H1 (cell line): Measurements from ENCODE around the gene ULK3. TPM values are rescaled to one million over a fixed set of nuclear protein-coding genes. Genes with fewer than 3 reads are reported as not detected.
A peak's percentile ranks its signal among the peaks of the same experiment; 100 is the strongest.

Experiments used
- CTCF ChIA-PET: fragments of 300-600 bp; sonication (Branson Sonifier 250); formaldehyde crosslinking; loops from one replicate; lab custom pipeline; 2021; ENCODE audit not compliant: partially characterized antibody; lab: Charles Lee
- POLR2A ChIA-PET: fragments of 300-600 bp; sonication (Branson Sonifier 250); formaldehyde crosslinking; loops from one replicate; lab custom pipeline; 2021; ENCODE audit warnings: inconsistent platforms; ENCODE audit not compliant: partially characterized antibody; lab: Charles Lee
- DNase-seq, 2 experiments: peaks; one replicate each; pipeline versions ENCODE4 v3.0.0 to v3.0.0-alpha.2; 2010 to 2022; ENCODE audit warnings: low spot score in 2 of 2, low read depth in 1 of 2, mixed read lengths in 1 of 2
- FAIRE-seq: peaks from 2 replicates; lab custom pipeline; 2011; peaks lifted over from hg19 to GRCh38; lab: Jason Lieb, UNC
- H2AFZ ChIP-seq: 2 replicates; pipeline ENCODE4 v1.8.1; 2012; ENCODE audit warnings: low read length, inconsistent platforms
- H2AK5ac ChIP-seq: 2 replicates; pipeline ENCODE4 v1.6.1; 2013; ENCODE audit warnings: low read depth, low read length
- H2BK120ac ChIP-seq: replicated peaks from 2 replicates; pipeline ENCODE3; 2013; ENCODE audit warnings: low read depth, low read length, inconsistent platforms
- H2BK12ac ChIP-seq: 2 replicates; pipeline ENCODE4 v1.6.1; 2013; ENCODE audit warnings: low read depth, low read length
- H2BK15ac ChIP-seq: 2 replicates; pipeline ENCODE4 v1.6.1; 2013; ENCODE audit warnings: low read length
- H2BK20ac ChIP-seq: 2 replicates; pipeline ENCODE4 v1.6.1; 2013; ENCODE audit warnings: low read length
- H2BK5ac ChIP-seq: 2 replicates; pipeline ENCODE4 v1.6.1; 2013; ENCODE audit warnings: low read depth, low read length
- H3K14ac ChIP-seq: 2 replicates; pipeline ENCODE4 v1.6.1; 2013; ENCODE audit warnings: inconsistent platforms; ENCODE audit not compliant: insufficient read length
- H3K18ac ChIP-seq: 2 replicates; pipeline ENCODE4 v1.6.1; 2013; ENCODE audit warnings: low read length; ENCODE audit errors: extremely low read depth
- H3K23ac ChIP-seq: 2 replicates; pipeline ENCODE4 v1.6.1; 2013; ENCODE audit warnings: inconsistent platforms; ENCODE audit not compliant: insufficient read length
- H3K23me2 ChIP-seq: 2 replicates; pipeline ENCODE4 v1.6.1; 2013; ENCODE audit warnings: low read depth, low read length
- H3K27ac ChIP-seq: 2 replicates; pipeline ENCODE4 v1.6.1; 2011; ENCODE audit warnings: low read depth, low read length, inconsistent platforms
- H3K27me3 ChIP-seq, 4 experiments: replicated peaks in 1 of 4; 1 replicate in 1 of 4; 2 replicates in 3 of 4; pipeline versions ENCODE4 v1.6.1 to v1.8.1; 2011 to 2013; ENCODE audit warnings: low read length in 3 of 4, mild to moderate bottlenecking in 3 of 4, inconsistent platforms in 2 of 4, mixed read lengths in 2 of 4, moderate library complexity in 1 of 4; ENCODE audit not compliant: control insufficient read depth in 3 of 4, insufficient read depth in 3 of 4; ENCODE audit errors: extremely low read depth in 1 of 4
- H3K36me3 ChIP-seq, 4 experiments: 2 replicates each; pipeline versions ENCODE4 v1.6.1 to v1.8.1; 2011 to 2013; ENCODE audit warnings: mild to moderate bottlenecking in 4 of 4, low read length in 3 of 4, moderate library complexity in 2 of 4, control low read depth in 1 of 4, inconsistent platforms in 1 of 4; ENCODE audit not compliant: insufficient read depth in 4 of 4, control insufficient read depth in 2 of 4
- H3K4ac ChIP-seq: replicated peaks from 2 replicates; pipeline ENCODE3; 2013; ENCODE audit warnings: low read length, low read depth, mixed read lengths, inconsistent platforms; ENCODE audit not compliant: insufficient read length
- H3K4me1 ChIP-seq, 4 experiments: replicated peaks in 1 of 4; 1 replicate in 1 of 4; 2 replicates in 3 of 4; pipeline versions ENCODE4 v1.6.1 to v1.8.1; 2011 to 2013; ENCODE audit warnings: low read length in 3 of 4, inconsistent platforms in 2 of 4, mixed read lengths in 1 of 4; ENCODE audit not compliant: insufficient read depth in 4 of 4, control insufficient read depth in 3 of 4
- H3K4me2 ChIP-seq, 2 experiments: 2 replicates each; pipeline versions ENCODE4 v1.6.1 to v1.8.1; 2011 to 2013; ENCODE audit warnings: low read depth in 2 of 2, low read length in 2 of 2, control low read depth in 1 of 2, inconsistent platforms in 1 of 2, mild to moderate bottlenecking in 1 of 2; ENCODE audit not compliant: insufficient read depth in 1 of 2
- H3K4me3 ChIP-seq, 4 experiments: fragments of 200-600, 300-600 bp in 1 of 4; sonication (generic), shearing (Covaris generic), sonication (Bioruptor Twin) in 1 of 4; 2 replicates each; pipeline versions ENCODE4 v1.5.1 to v1.8.1; 2011 to 2016; ENCODE audit warnings: low read length in 4 of 4, low read depth in 3 of 4, control low read depth in 2 of 4, inconsistent platforms in 2 of 4, mild to moderate bottlenecking in 2 of 4, mixed read lengths in 1 of 4, moderate library complexity in 1 of 4; ENCODE audit not compliant: insufficient read depth in 2 of 4; ENCODE audit errors: extremely low read depth in 1 of 4
- H3K56ac ChIP-seq: replicated peaks from 2 replicates; pipeline ENCODE3; 2013; ENCODE audit warnings: low read depth, mild to moderate bottlenecking, mixed read lengths, low read length, inconsistent platforms; ENCODE audit not compliant: insufficient read length
- H3K79me1 ChIP-seq: 2 replicates; pipeline ENCODE4 v1.6.1; 2013; ENCODE audit warnings: low read depth, low read length, control low read depth
- H3K79me2 ChIP-seq, 2 experiments: 2 replicates each; pipeline versions ENCODE4 v1.6.1 to v1.8.1; 2012 to 2013; ENCODE audit warnings: low read length in 2 of 2, mild to moderate bottlenecking in 2 of 2, inconsistent platforms in 1 of 2; ENCODE audit not compliant: insufficient read depth in 2 of 2, control insufficient read depth in 1 of 2
- H3K9ac ChIP-seq, 4 experiments: replicated peaks in 1 of 4; 1 replicate in 1 of 4; 2 replicates in 3 of 4; pipeline versions ENCODE4 v1.6.1 to v1.8.1; 2011 to 2013; ENCODE audit warnings: low read depth in 3 of 4, low read length in 3 of 4, control low read depth in 2 of 4, mild to moderate bottlenecking in 2 of 4, moderate library complexity in 2 of 4, inconsistent platforms in 1 of 4; ENCODE audit errors: extremely low read depth in 1 of 4
- H3K9me3 ChIP-seq, 2 experiments: 2 replicates each; pipeline versions ENCODE4 v1.6.1 to v1.8.1; 2012 to 2013; ENCODE audit warnings: mild to moderate bottlenecking in 2 of 2, moderate library complexity in 2 of 2, control low read depth in 1 of 2, inconsistent platforms in 1 of 2, low read depth in 1 of 2, low read length in 1 of 2, mixed read lengths in 1 of 2; ENCODE audit not compliant: insufficient read depth in 2 of 2
- H4K20me1 ChIP-seq, 2 experiments: replicated peaks in 1 of 2; 2 replicates each; pipeline versions ENCODE3 to v1.8.1; 2011 to 2013; ENCODE audit warnings: inconsistent platforms in 2 of 2, low read length in 2 of 2, mild to moderate bottlenecking in 1 of 2; ENCODE audit not compliant: insufficient read depth in 2 of 2, control insufficient read depth in 1 of 2
- H4K5ac ChIP-seq: 2 replicates; pipeline ENCODE4 v1.6.1; 2013; ENCODE audit warnings: low read length, low read depth, mixed read lengths, inconsistent platforms; ENCODE audit not compliant: insufficient read length
- H4K8ac ChIP-seq: 2 replicates; pipeline ENCODE4 v1.8.0; 2013; ENCODE audit warnings: mild to moderate bottlenecking, moderate library complexity, low read length, inconsistent platforms; ENCODE audit not compliant: insufficient read depth; ENCODE audit errors: extremely low read depth
- H4K91ac ChIP-seq: replicated peaks from 2 replicates; pipeline ENCODE3; 2013; ENCODE audit warnings: low read length, mixed read lengths, inconsistent platforms; ENCODE audit not compliant: insufficient read length
- BACH1 ChIP-seq: IDR thresholded peaks from 2 replicates; pipeline ENCODE4 v1.6.1; 2012; ENCODE audit warnings: low read length, improper control_type of control experiment
- RBBP5 ChIP-seq: IDR thresholded peaks from 2 replicates; pipeline ENCODE4 v1.7.1; 2012; ENCODE audit warnings: low read depth, mild to moderate bottlenecking, inconsistent platforms, low read length, moderate library complexity, borderline replicate concordance
- RNF2 ChIP-seq: fragments of 200-900, 300-1000 bp; sonication (generic); IDR thresholded peaks from 2 replicates; pipeline ENCODE4 v1.7.1; 2016; ENCODE audit warnings: borderline replicate concordance, low read depth, mild to moderate bottlenecking, antibody characterized with exemption, low read length; ENCODE audit not compliant: poor library complexity, severe bottlenecking; ENCODE audit errors: missing control alignments
- TAF7 ChIP-seq: optimal IDR thresholded peaks from 2 replicates; pipeline ENCODE3; 2011; ENCODE audit warnings: low read depth, mild to moderate bottlenecking, inconsistent platforms, low read length, moderate library complexity, borderline replicate concordance
- WGBS, 2 experiments: shearing (Covaris generic) in 1 of 2; methylation state at CpG; one replicate each; pipeline versions ENCODE4 v1.1.6 to v1.1.7; 2013 to 2015; ENCODE audit warnings: low lambda C conversion rate in 2 of 2, mixed read lengths in 2 of 2, inconsistent platforms in 1 of 2, low coverage in 1 of 2, missing lambda C conversion rate in 1 of 2; ENCODE audit not compliant: insufficient replicate concordance in 2 of 2, insufficient coverage in 1 of 2, insufficient read length in 1 of 2; ENCODE audit errors: extremely low coverage in 1 of 2, missing lambda C conversion rate in 1 of 2; 5-methylcytosine and 5-hydroxymethylcytosine counted together
- polyA plus RNA-seq, 7 experiments: library from polyadenylated mRNA; depleted of rRNA in 3 of 7; stranded (reverse) in 5 of 7; unstranded in 2 of 7; fragments of >200 nt in 5 of 7; fragments of 200-250 nt in 2 of 7; gene quantifications; 1 replicate in 5 of 7; 2 replicates in 1 of 7; 4 replicates in 1 of 7; pipeline versions ENCODE4 v1.2.1 to v1.2.3, GENCODE V29; 2011 to 2013; ENCODE audit warnings: missing spikeins in 2 of 7, mixed read lengths in 2 of 7
- total RNA-seq: library from RNA; stranded (reverse); fragmentation: NEBNext Ultra II Directional; extraction: Animal tissue kit (Norgen Biotek cat#: 25700); gene quantifications from 2 replicates; pipeline ENCODE4 v1.2.1, GENCODE V29; 2021
- TF ChIP-seq, protein P1 (sequence below): IDR thresholded peaks from 2 replicates; pipeline ENCODE4 v1.6.1; 2012; ENCODE audit warnings: inconsistent platforms

ULK3 gene
- total and polyA plus RNA-seq, 2 of the 8 experiments (the other 6 are each of a cell fraction or from before 2014, with no cell fraction given): 27.1 to 34.4 TPM

- no peak overlapping the region for H3K4me3 ChIP-seq
- no peak overlapping the region for H2BK20ac ChIP-seq
- H2AFZ ChIP-seq: no peak overlapping the region
- H3K23me2 ChIP-seq: no peaks in the 10 kb centered on the region
- H2BK12ac ChIP-seq: no peak overlapping the region
- H3K27me3 ChIP-seq: no peaks in the 10 kb centered on the region
- ChIA-PET CTCF (interaction anchor here (0.8 to 53.7 kb wide), 7 partner anchors 10 to 248 kb away, joined by 3 to 1439 read pairs (median 22); partner anchors contain the start of genes CLK3 and CSK), POLR2A (interaction anchor here (0.6 to 4.5 kb wide), 2 partner anchors 9 to 104 kb away, joined by 3 to 20 read pairs; no protein-coding TSS in a partner anchor)
- FAIRE-seq (no peak), DNase-seq (no peak)
- H2BK5ac ChIP-seq: no peak overlapping the region
- H4K5ac ChIP-seq: no peak overlapping the region
- peak overlapping the region; percentile 31; the same call in 1 of the 2 replicates for H4K8ac ChIP-seq
- H2BK15ac ChIP-seq: no peak overlapping the region
- H3K36me3 ChIP-seq: no peaks in the 10 kb centered on the region
- no peak overlapping the region for H3K9ac ChIP-seq
- H2AK5ac ChIP-seq: no peak overlapping the region
- 89% methylated on average over 15 of the region's 15 CpGs; no CpG with 5 or more reads in 1 of the 2 experiments for WGBS, 2 experiments
- peaks cover 28% of the 10 kb centered on the region for H3K79me1 ChIP-seq
- H4K20me1 ChIP-seq: peaks cover 38 to 58% of the 10 kb centered on the region in 2 experiments
- H3K4me1 ChIP-seq: peaks cover 4 to 28% (median 14%) of the 10 kb centered on the region in 4 experiments
- H3K79me2 ChIP-seq: peaks cover 0 to 7% of the 10 kb centered on the region in 2 experiments; a peak in 1 of 4 replicates
- no peak overlapping the region for H2BK120ac ChIP-seq
- H3K4ac ChIP-seq: no peak overlapping the region
- H3K27ac ChIP-seq: no peak overlapping the region
- no peaks in the 10 kb centered on the region for H3K9me3 ChIP-seq
- no peak overlapping the region for H3K4me2 ChIP-seq
- no peak overlapping the region for H3K56ac ChIP-seq
- H3K18ac ChIP-seq: no peak overlapping the region
- no peak overlapping the region for H4K91ac ChIP-seq
- no peak overlapping the region for H3K14ac ChIP-seq
- no peak overlapping the region for H3K23ac ChIP-seq
- TF ChIP-seq RBBP5 (no peak), TAF7 (no peak), BACH1 (no peak), RNF2 (no peak)
- TF ChIP-seq, protein P1, sequence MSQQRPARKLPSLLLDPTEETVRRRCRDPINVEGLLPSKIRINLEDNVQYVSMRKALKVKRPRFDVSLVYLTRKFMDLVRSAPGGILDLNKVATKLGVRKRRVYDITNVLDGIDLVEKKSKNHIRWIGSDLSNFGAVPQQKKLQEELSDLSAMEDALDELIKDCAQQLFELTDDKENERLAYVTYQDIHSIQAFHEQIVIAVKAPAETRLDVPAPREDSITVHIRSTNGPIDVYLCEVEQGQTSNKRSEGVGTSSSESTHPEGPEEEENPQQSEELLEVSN: no peak
These were observed 52.7 kb downstream of the ULK3 start for GRCh38 chr15:74790080-74790916.
